CD4-positive, alpha-beta T cell treated with Interleukin-15 for 4 hours (primary cell): ENCODE measurements around the gene TNRC6B.
"Not testable (repeated sequence)": the region's sequence is repeated elsewhere in the genome, so short reads cannot be mapped to it uniquely, and the experiment has no call there.

Experiments used
- DNase-seq: peaks from one replicate; pipeline ENCODE4 v3.0.0-alpha.2; 2020; ENCODE audit warnings: low spot score

TNRC6B gene

GRCh38 chr22:40364431-40364830 lies 186.7 kb downstream of the TNRC6B start:
- no peak for DNase-seq

- no peak for DNase-seq
Observed at GRCh38 chr22:40366068-40366467, 188.3 kb downstream of the TNRC6B start.

GRCh38 chr22:40367342-40367741 lies 189.6 kb downstream of the TNRC6B start:
- no peak for DNase-seq

- DNase-seq, result no peak
Observed at GRCh38 chr22:40368016-40368415, 190.3 kb downstream of the TNRC6B start.

GRCh38 chr22:40368836-40369235 lies 191.1 kb downstream of the TNRC6B start:
- DNase-seq, result no peak

- DNase-seq, result no peak
Observed at GRCh38 chr22:40374567-40374966, 196.8 kb downstream of the TNRC6B start.

GRCh38 chr22:40376149-40376548 lies 198.4 kb downstream of the TNRC6B start:
- DNase-seq, result no peak

- no peak for DNase-seq
Observed at GRCh38 chr22:40377931-40378330, 200.2 kb downstream of the TNRC6B start.

GRCh38 chr22:40378448-40378847 lies 200.7 kb downstream of the TNRC6B start:
- DNase-seq, result not testable (repeated sequence)

GRCh38 chr22:40381461-40381860 lies 203.7 kb downstream of the TNRC6B start:
- DNase-seq, result no peak

- no peak for DNase-seq
Observed at GRCh38 chr22:40383905-40384304, 206.2 kb downstream of the TNRC6B start.

- peak; percentile 46 for DNase-seq
Observed at GRCh38 chr22:40385036-40385782, 207.5 kb downstream of the TNRC6B start.
